ENCODE results near the gene ZBED1.
"Not testable (repeated sequence)": the region's sequence is repeated elsewhere in the genome, so short reads cannot be mapped to it uniquely, and the experiment has no call there.

ZBED1 gene

DNA sequence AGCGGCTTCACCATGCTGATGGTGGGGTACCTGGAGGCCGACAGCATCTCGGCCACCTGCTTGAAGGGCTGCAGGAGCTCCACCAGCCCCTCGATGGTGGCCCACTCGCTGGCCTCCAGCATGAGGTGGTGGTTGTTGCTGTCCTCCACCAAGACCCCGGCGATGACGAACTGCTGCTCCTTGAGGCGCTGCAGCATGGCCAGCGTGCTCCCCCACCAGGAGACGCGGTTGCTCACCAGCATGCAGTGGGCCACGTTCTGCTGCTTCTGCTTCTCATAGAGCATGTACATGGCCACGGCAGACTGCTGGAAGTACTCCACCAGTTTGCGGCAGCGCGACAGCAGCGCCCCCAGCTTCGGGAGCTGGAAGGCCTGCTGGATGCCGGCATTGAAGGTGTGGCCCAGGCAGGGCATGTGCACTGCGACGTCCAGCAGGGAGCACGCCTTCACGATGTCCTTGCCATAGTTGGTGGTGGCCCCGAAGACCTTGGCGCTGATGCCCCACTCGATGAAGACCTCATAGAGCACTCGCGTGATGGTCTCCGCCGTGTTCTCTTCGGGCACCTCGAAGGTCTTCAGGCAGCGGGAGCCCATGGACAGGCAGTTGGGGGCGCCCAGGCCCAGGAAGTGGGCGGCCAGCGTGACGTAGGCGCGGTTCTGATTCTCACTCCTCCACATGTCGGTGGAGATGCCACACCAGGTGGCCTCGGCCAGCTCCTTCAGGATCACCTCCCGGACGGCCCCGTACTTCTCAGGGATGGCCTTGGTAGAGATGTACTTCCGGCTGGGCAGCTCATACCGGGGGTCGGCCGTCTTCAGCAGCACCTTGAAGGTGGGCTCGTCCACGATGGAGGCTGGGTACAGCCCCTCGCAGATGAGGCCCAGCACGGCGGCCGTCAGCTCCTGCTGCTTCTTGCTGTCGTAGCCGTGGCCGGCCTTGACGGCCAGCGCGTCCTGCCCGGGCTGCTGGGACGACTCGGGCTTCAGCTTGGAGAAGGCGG is 11.0 kb downstream of the ZBED1 start:
- FAIRE-seq, result no peak
- TF ChIP-seq SPI1 (IDR thresholded peaks at IDR 0.05; ENCODE audit: low read depth, low read length) (no peak), POLR2AphosphoS5 (IDR thresholded peaks at IDR 0.05; ENCODE audit: low read depth, low read length) (peak; percentile 20; the same call in 1 of the 2 replicates), PAX5 (IDR thresholded peaks at IDR 0.05; ENCODE audit: insufficient read depth, low read length, severe bottlenecking) (no peak), POU2F2 (IDR thresholded peaks at IDR 0.05; ENCODE audit: low read depth, low read length) (no peak), POLR2A (IDR thresholded peaks at IDR 0.05; ENCODE audit: low read depth, low read length) (0 out of 2 replicates have a peak, but pooled peaks have one; percentile 19), TAF1 (IDR thresholded peaks at IDR 0.05; ENCODE audit: low read depth, low read length) (no peak)
- DNase-seq (ENCODE audit: insufficient read length, low spot score), result no peak

DNA sequence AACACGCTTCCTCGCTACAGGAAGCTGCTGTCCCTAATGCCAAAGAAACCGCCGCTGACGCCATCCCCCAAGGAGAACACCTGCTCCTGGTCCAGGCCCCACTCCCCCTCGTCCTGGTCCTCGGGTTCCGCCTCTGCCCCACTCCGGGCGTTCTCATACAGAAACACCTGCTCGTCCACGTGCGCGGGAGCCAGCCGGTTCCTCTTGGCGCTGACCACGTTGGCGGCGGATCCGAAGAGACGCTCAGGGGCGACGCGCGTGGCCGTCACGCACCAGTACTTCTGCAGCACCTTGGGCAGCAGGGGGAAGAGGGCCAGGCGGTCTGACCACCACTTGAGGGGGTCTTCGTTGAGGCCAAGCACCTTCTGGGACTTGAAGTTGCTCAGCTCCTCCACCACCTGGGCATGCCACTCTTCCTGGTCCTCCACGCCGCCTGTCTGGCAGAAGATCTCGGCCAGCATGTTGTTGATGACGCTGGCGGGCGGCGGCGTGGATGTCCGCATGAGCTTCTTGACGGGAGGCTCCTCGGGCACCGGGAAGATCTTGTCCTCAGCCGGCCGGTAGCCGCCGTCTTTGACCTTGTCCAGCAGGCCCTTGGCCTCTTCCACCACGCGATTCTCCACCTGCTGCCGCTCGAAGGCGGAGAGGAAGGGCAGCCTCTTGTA is 12.0 kb downstream of the ZBED1 start:
- FAIRE-seq (no peak), DNase-seq (ENCODE audit: insufficient read length, low spot score) (no peak)
- TF ChIP-seq PAX5 (IDR thresholded peaks at IDR 0.05; ENCODE audit: insufficient read depth, low read length, severe bottlenecking), result no peak
- no peak for TF ChIP-seq POLR2A (IDR thresholded peaks at IDR 0.05; ENCODE audit: low read depth, low read length)
- TF ChIP-seq POU2F2 (IDR thresholded peaks at IDR 0.05; ENCODE audit: low read depth, low read length), result no peak
- TF ChIP-seq POLR2AphosphoS5 (IDR thresholded peaks at IDR 0.05; ENCODE audit: low read depth, low read length), result no peak
- no peak for TF ChIP-seq TAF1 (IDR thresholded peaks at IDR 0.05; ENCODE audit: low read depth, low read length)
- TF ChIP-seq SPI1 (IDR thresholded peaks at IDR 0.05; ENCODE audit: low read depth, low read length), result no peak

DNA sequence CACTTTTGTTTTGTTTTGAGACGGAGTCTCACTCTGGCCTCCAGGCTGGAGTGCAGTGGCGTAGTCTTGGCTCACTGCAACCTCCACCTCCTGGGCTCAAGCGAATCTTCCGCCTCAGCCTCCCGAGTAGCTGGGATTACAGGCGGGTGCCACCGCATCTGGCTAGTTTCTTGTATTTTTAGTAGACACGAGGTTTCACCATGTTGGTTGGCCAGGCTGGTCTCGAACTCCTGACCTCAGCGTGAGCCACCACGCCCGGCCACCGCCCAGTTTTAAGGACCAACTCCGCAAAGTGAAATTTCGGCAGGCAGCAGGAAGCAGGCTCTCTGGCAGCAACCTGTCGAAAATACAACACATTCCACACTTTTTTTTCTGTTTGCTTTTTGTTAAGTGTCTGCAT is 13.4 kb downstream of the ZBED1 start:
- TF ChIP-seq TAF1 (IDR thresholded peaks at IDR 0.05; ENCODE audit: low read depth, low read length), result no peak
- no peak for TF ChIP-seq POLR2AphosphoS5 (IDR thresholded peaks at IDR 0.05; ENCODE audit: low read depth, low read length)
- no peak for TF ChIP-seq PAX5 (IDR thresholded peaks at IDR 0.05; ENCODE audit: insufficient read depth, low read length, severe bottlenecking)
- TF ChIP-seq SPI1 (IDR thresholded peaks at IDR 0.05; ENCODE audit: low read depth, low read length), result no peak
- no peak for TF ChIP-seq POU2F2 (IDR thresholded peaks at IDR 0.05; ENCODE audit: low read depth, low read length)
- DNase-seq (ENCODE audit: insufficient read length, low spot score), result no peak
- FAIRE-seq, result no peak

DNA sequence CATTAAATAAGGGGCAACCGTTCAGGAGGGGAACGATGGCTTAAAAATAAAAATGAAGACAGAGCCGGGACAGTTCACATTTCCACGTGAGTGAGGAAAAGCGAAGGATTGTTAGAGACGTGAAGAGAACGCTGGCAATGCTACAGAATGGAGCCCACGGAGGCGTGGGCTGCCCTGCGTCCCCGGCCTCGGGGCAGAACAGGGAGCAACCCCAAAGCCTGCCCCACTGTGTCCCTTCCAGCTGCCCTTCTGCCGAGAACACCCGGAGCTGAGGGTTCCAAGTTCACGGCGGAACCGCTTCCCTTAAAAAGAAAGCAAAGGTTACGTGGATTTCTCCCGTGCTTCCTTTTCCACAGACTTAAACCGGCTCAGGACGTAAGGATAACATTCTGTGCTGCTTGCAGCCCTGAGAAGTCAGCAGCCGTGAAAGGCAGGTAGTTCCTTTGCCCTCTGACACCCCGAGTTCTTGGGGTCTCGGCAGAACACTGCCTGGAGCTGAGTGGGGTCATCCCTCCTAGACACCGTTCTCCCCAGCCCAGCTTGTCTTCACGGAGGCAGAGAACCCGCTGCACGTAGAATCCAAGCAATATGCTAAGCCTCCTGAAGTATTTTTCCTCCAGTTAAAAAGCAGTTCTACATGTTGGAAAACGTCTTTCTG is 14.2 kb downstream of the ZBED1 start:
- FAIRE-seq, result no peak
- DNase-seq (ENCODE audit: insufficient read length, low spot score), result no peak
- TF ChIP-seq POU2F2 (IDR thresholded peaks at IDR 0.05; ENCODE audit: low read depth, low read length), result no peak
- TF ChIP-seq TAF1 (IDR thresholded peaks at IDR 0.05; ENCODE audit: low read depth, low read length), result no peak
- TF ChIP-seq PAX5 (IDR thresholded peaks at IDR 0.05; ENCODE audit: insufficient read depth, low read length, severe bottlenecking), result no peak
- no peak for TF ChIP-seq SPI1 (IDR thresholded peaks at IDR 0.05; ENCODE audit: low read depth, low read length)
- TF ChIP-seq POLR2A (IDR thresholded peaks at IDR 0.05; ENCODE audit: low read depth, low read length), result no peak
- TF ChIP-seq POLR2AphosphoS5 (IDR thresholded peaks at IDR 0.05; ENCODE audit: low read depth, low read length), result no peak

DNA sequence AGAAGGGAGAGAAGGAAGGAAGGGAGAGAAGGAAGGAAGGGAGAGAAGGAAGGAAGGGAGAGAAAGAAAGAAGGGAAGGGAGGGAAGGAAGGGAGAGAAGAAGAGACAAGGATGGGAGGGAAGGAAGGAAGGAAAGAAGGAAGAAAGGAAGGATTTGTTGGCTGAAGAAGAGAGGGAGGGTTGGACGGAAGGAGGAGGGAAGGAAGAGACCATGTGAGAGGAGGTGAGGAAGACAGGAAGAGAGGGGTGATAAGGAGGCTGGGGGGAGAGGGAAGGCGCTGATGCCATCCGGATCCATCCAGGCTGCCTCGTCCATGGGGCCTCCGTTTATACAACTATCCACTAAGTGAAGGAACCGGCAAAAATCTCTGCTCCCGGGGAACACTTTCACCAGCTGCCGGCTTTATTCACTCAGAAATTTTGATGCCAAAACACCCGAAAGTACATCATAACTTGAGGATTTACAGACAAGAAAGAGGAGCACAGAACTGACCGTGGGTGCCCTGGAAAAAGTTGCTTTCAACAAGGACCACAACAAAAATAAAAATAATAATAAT is 14.9 kb downstream of the ZBED1 start:
- no peak for TF ChIP-seq SPI1 (IDR thresholded peaks at IDR 0.05; ENCODE audit: low read depth, low read length)
- no peak for TF ChIP-seq TAF1 (IDR thresholded peaks at IDR 0.05; ENCODE audit: low read depth, low read length)
- TF ChIP-seq POLR2AphosphoS5 (IDR thresholded peaks at IDR 0.05; ENCODE audit: low read depth, low read length), result no peak
- TF ChIP-seq POU2F2 (IDR thresholded peaks at IDR 0.05; ENCODE audit: low read depth, low read length), result no peak
- no peak for TF ChIP-seq POLR2A (IDR thresholded peaks at IDR 0.05; ENCODE audit: low read depth, low read length)
- TF ChIP-seq PAX5 (IDR thresholded peaks at IDR 0.05; ENCODE audit: insufficient read depth, low read length, severe bottlenecking), result no peak
- DNase-seq (ENCODE audit: insufficient read length, low spot score) (no peak), FAIRE-seq (no peak)

DNA sequence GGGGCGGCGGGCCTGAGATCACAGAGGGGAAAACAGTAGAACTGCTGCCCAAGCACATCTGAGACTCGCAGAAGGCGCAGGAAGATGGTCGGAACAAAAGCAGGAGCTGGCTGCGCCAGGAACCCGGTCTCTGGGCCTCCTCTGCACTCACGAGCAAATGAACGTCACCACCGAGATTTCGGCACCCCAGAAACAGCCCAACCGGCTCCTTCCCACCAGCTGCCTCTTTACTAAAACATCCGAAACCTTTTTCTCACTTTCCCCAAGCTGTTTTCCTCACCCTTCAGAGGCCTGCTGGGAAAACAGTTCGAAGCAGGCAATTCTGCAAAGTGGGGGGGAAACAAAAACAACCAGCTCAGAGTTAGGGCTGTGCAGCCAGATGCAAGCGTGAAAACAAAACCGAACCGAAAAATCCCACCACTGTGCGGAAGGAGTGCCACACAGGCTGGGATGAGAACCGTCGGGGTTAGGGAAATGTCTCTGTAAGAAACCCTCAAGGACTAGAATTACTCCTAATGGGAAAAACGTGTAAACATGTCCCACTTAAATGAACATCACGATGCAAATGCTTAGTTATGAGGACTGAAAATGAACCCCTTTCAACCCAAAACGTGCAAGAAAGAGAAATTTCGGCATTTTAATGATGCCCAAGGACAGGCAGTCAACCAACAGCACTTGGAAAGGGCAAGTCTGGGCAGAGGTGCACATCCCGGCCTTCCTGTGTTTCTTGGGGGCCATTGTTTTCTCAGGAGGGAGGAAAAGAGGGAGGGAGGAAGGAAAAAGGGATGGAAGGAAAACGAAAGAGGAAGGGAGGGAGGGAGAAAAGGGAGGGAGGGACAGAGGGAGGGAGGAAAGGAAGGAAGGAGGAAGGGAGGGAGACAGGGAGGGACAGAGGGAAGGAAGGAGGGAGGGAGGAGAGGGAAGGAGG is 15.8 kb downstream of the ZBED1 start:
- FAIRE-seq, result no peak
- TF ChIP-seq TAF1 (IDR thresholded peaks at IDR 0.05; ENCODE audit: low read depth, low read length) (no peak), POLR2A (IDR thresholded peaks at IDR 0.05; ENCODE audit: low read depth, low read length) (no peak), POLR2AphosphoS5 (IDR thresholded peaks at IDR 0.05; ENCODE audit: low read depth, low read length) (no peak)

DNA sequence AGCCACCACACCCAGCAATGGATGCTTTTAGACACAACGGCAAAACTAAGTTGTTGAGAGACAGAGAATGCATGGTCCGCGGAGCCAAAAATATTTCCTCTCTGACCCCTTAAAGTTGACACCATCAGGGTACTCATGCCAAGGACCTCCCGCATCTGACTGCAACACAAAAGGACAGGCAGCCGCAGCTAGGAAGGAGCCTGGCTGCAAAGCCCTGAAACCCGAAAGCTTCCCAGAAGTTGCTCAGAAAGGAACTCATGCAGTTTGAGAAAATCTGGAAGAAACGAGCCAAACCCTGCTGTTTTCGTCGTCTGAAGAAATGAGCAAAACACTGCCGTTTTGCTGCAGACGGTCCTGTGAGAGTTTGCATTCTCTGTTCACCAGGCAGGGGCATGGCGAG is 16.5 kb downstream of the ZBED1 start:
- DNase-seq (ENCODE audit: insufficient read length, low spot score), result no peak
- FAIRE-seq, result no peak
- TF ChIP-seq POLR2AphosphoS5 (IDR thresholded peaks at IDR 0.05; ENCODE audit: low read depth, low read length) (no peak), SPI1 (IDR thresholded peaks at IDR 0.05; ENCODE audit: low read depth, low read length) (no peak), PAX5 (IDR thresholded peaks at IDR 0.05; ENCODE audit: insufficient read depth, low read length, severe bottlenecking) (no peak), TAF1 (IDR thresholded peaks at IDR 0.05; ENCODE audit: low read depth, low read length) (no peak), POLR2A (IDR thresholded peaks at IDR 0.05; ENCODE audit: low read depth, low read length) (no peak), POU2F2 (IDR thresholded peaks at IDR 0.05; ENCODE audit: low read depth, low read length) (no peak)

More for the DNA sequence above, 15.8 kb downstream of the ZBED1 start:
- DNase-seq (ENCODE audit: insufficient read length, low spot score), result no peak

DNA sequence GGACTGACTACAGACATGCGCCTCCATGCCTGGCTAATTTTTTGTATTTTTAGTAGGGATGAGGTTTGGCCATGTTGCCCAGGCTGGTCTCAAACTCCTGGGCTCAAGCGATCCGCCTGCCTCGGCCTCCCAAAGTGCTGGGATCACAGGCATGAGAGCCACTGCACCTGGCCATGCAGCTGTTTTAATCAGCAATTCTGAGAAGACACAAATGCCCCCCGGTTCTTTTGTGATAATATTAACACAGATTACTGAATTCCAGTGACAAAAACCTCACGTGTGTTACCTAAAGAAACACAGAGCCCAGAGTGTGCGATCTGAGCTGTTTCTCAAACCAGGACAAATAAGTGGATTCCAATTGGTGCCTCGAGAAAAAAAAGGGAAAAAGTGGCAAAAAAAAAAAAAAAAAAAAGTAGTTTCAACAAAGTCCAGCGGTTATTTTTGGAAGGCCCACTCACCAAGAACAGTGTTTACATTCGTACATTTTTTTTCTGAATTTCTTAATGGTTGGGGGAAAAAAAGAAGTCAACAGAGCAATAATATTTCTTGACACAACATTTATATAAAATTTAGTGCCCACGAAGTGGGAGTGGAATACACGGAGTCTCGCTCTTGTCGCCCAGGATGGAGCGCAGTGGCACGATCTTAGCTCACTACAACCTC is 17.2 kb downstream of the ZBED1 start:
- no peak for FAIRE-seq
- no peak for DNase-seq (ENCODE audit: insufficient read length, low spot score)
- no peak for TF ChIP-seq SPI1 (IDR thresholded peaks at IDR 0.05; ENCODE audit: low read depth, low read length)
- no peak for TF ChIP-seq POU2F2 (IDR thresholded peaks at IDR 0.05; ENCODE audit: low read depth, low read length)
- TF ChIP-seq PAX5 (IDR thresholded peaks at IDR 0.05; ENCODE audit: insufficient read depth, low read length, severe bottlenecking), result no peak
- no peak for TF ChIP-seq POLR2A (IDR thresholded peaks at IDR 0.05; ENCODE audit: low read depth, low read length)
- TF ChIP-seq POLR2AphosphoS5 (IDR thresholded peaks at IDR 0.05; ENCODE audit: low read depth, low read length), result no peak
- no peak for TF ChIP-seq TAF1 (IDR thresholded peaks at IDR 0.05; ENCODE audit: low read depth, low read length)

DNA sequence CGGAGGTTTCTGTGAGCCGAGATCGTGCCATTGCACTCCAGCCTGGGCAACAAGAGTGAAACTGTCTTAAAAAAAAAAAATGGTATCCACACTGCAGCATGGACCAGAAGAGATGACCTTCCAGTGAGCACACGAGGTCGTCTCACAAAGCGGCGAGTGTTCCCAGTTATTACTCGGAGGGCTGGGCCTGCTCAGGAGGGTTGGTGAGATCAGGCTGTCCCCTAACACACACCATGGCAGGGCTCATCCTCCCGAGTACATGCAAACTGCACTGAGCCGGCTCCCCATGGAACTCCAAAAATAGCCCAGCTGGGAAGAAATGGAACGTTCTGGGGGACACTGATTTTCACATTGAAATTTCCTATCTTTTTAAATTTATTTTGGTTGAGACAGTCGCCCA is 19.2 kb downstream of the ZBED1 start:
- FAIRE-seq; DNase-seq (ENCODE audit: insufficient read length, low spot score): not testable (repeated sequence)

DNA sequence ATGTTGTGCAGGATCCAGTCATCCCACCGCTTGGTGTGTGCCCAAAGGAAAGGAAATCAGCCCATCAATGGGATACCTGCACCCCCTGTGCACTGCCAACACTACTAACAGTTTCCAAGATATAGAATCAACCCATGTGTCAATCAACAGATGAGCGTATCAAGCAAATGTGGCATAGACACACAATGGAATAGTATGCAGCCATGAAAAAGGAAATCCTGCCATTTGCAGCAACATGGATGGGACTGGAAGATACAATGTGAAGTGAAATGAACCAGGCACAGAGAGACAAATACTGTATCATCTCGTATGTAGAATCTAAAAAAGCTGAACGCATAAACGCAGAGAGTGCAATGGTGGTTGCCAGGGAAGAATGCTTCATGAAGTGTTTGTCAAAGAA is 20.8 kb downstream of the ZBED1 start:
- DNase-seq (ENCODE audit: insufficient read length, low spot score), result not testable (repeated sequence)
- peak; percentile 80 for FAIRE-seq
